Activated CD4-positive, alpha-beta memory T cell treated with anti-CD3 and anti-CD28 coated beads, Interleukin-2, amount 10 ng/mL, durations not matched to agents 7 days and 5 days (primary cell): Measurements from ENCODE around the gene NR2C2. TPM values are rescaled to one million over a fixed set of nuclear protein-coding genes. Genes with fewer than 3 reads are reported as not detected.
A peak's percentile ranks its signal among the peaks of the same experiment; 100 is the strongest.

Experiments
- CTCF ChIA-PET: fragments of 350-600 bp; sonication (Branson Sonifier 250); formaldehyde crosslinking; loops from one replicate; lab custom pipeline; 2021; ENCODE audit warnings: antibody characterized with exemption, inconsistent platforms; lab: Charles Lee
- POLR2A ChIA-PET: fragments of 350-600 bp; sonication (Branson Sonifier 250); formaldehyde crosslinking; loops from one replicate; lab custom pipeline; 2021; ENCODE audit warnings: antibody characterized with exemption; lab: Charles Lee
- DNase-seq: peaks from one replicate; pipeline ENCODE4 v3.0.0-alpha.2; 2020
- H3K27ac Mint-ChIP-seq: one replicate; pipeline ENCODE4 v1.8.0; 2021; ENCODE audit warnings: mild to moderate bottlenecking, mixed read lengths
- H3K27me3 Mint-ChIP-seq: one replicate; pipeline ENCODE4 v1.8.0; 2021; ENCODE audit warnings: mixed read lengths
- H3K36me3 Mint-ChIP-seq: one replicate; pipeline ENCODE4 v1.8.0; 2021; ENCODE audit warnings: low read depth, mixed read lengths
- H3K4me1 Mint-ChIP-seq: one replicate; pipeline ENCODE4 v1.8.0; 2021; ENCODE audit warnings: mixed read lengths
- H3K4me3 Mint-ChIP-seq: one replicate; pipeline ENCODE4 v1.8.0; 2021; ENCODE audit warnings: mild to moderate bottlenecking, mixed read lengths
- H3K9me3 Mint-ChIP-seq: one replicate; pipeline ENCODE4 v1.8.0; 2021; ENCODE audit warnings: mixed read lengths
- total RNA-seq, 2 experiments: library from RNA; stranded (reverse); gene quantifications; one replicate each; pipeline ENCODE4 v1.2.3, GENCODE V29; 2021

NR2C2 gene
- total RNA-seq, 2 experiments from 2014 or later: 63.9 to 65.8 TPM

DNA sequence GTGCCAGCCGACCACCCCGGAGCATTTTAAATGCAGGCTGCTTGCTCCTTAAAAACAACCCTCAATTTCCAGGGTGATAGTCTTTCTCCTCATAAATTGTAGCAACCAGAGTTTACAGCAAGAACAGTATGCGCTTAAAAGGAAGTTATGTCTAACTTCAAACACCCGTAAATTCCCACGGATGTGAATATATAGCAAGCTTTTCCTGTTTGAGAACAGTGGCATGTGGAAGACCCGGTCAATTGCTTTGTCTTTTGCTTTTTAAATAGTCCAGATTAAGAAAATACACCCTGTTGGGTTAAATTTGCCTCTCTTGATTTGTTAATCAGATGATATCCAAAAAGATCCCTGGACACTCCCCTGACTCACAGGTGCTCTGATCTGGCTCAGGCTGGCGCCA, 96.9 kb downstream of the NR2C2 start:
- no peak overlapping the region for H3K4me3 Mint-ChIP-seq
- H3K4me1 Mint-ChIP-seq: peaks cover 18% of the 10 kb centered on the region
- H3K27me3 Mint-ChIP-seq: no peaks in the 10 kb centered on the region
- peak overlapping the region; percentile 16 for H3K27ac Mint-ChIP-seq
- ChIA-PET CTCF (no interaction called here), POLR2A (interaction anchor here (0.6 kb wide), 1 partner anchor 21 kb away, joined by 3 read pairs; the partner anchor contains the start of gene MRPS25)
- H3K9me3 Mint-ChIP-seq: no peaks in the 10 kb centered on the region
- H3K36me3 Mint-ChIP-seq: peaks cover 71% of the 10 kb centered on the region
- no peak for DNase-seq

- Mint-ChIP-seq H3K4me3 (no peak overlapping the region), H3K4me1 (peaks cover 22% of the 10 kb centered on the region), H3K9me3 (no peaks in the 10 kb centered on the region), H3K27ac (no peak overlapping the region), H3K27me3 (no peaks in the 10 kb centered on the region), H3K36me3 (peaks cover 73% of the 10 kb centered on the region)
- DNase-seq: no peak
- ChIA-PET POLR2A (interaction anchor here (1.2 to 1.8 kb wide), 4 partner anchors 8 to 19 kb away, joined by 3 to 6 read pairs (median 4); partner anchors contain the start of gene MRPS25), CTCF (no interaction called here)
These were observed 98.3 kb downstream of the NR2C2 start for GRCh38 chr3:15045667-15046066.

- H3K27ac Mint-ChIP-seq: no peak overlapping the region
- ChIA-PET CTCF (interaction anchor here (1.0 to 1.7 kb wide), 5 partner anchors 15 to 69 kb away, joined by 3 to 6 read pairs (median 3); partner anchors contain the start of genes MRPS25 and RBSN), POLR2A (interaction anchor here (1.2 to 4.4 kb wide), 2 partner anchors 12 to 15 kb away, joined by 3 to 20 read pairs; partner anchors contain the start of gene MRPS25)
- H3K27me3 Mint-ChIP-seq: no peaks in the 10 kb centered on the region
- DNase-seq: no peak
- H3K36me3 Mint-ChIP-seq: peaks cover 58% of the 10 kb centered on the region
- H3K4me1 Mint-ChIP-seq: peaks cover 21% of the 10 kb centered on the region
- no peaks in the 10 kb centered on the region for H3K9me3 Mint-ChIP-seq
- H3K4me3 Mint-ChIP-seq: no peak overlapping the region
These were observed 102.2 kb downstream of the NR2C2 start for GRCh38 chr3:15049584-15049983.

- peak overlapping the region; percentile 29 for H3K27ac Mint-ChIP-seq
- no peaks in the 10 kb centered on the region for H3K27me3 Mint-ChIP-seq
- DNase-seq: no peak
- H3K4me3 Mint-ChIP-seq: no peak overlapping the region
- CTCF ChIA-PET: interaction anchor here (0.7 to 3.6 kb wide), 16 partner anchors 9 to 355 kb away, joined by 3 to 28 read pairs (median 4); partner anchors contain the start of gene MRPS25
- peaks cover 63% of the 10 kb centered on the region for H3K36me3 Mint-ChIP-seq
- no peaks in the 10 kb centered on the region for H3K9me3 Mint-ChIP-seq
- POLR2A ChIA-PET: interaction anchor here (4.4 kb wide), 1 partner anchor 14 kb away, joined by 20 read pairs; the partner anchor contains the start of gene MRPS25
- peaks cover 25% of the 10 kb centered on the region for H3K4me1 Mint-ChIP-seq
These were observed 103.2 kb downstream of the NR2C2 start for GRCh38 chr3:15050405-15051092.

- POLR2A ChIA-PET: interaction anchor here (1.0 to 4.4 kb wide), 3 partner anchors 13 to 47 kb away, joined by 3 to 20 read pairs (median 3); partner anchors contain the start of gene MRPS25
- CTCF ChIA-PET: interaction anchor here (0.6 to 3.6 kb wide), 19 partner anchors 8 to 356 kb away, joined by 3 to 28 read pairs (median 3); partner anchors contain the start of gene MRPS25
- Mint-ChIP-seq H3K27ac (no peak overlapping the region), H3K4me3 (no peak overlapping the region), H3K27me3 (no peaks in the 10 kb centered on the region), H3K36me3 (peaks cover 63% of the 10 kb centered on the region), H3K9me3 (no peaks in the 10 kb centered on the region), H3K4me1 (peaks cover 33% of the 10 kb centered on the region)
- peak; percentile 55 for DNase-seq
These were observed 104.1 kb downstream of the NR2C2 start for GRCh38 chr3:15051531-15051930.

GRCh38 chr3:15052335-15053242, 105.2 kb downstream of the NR2C2 start:
- H3K27me3 Mint-ChIP-seq: no peaks in the 10 kb centered on the region
- no peaks in the 10 kb centered on the region for H3K9me3 Mint-ChIP-seq
- peak overlapping the region; percentile 32 for H3K27ac Mint-ChIP-seq
- H3K4me3 Mint-ChIP-seq: no peak overlapping the region
- H3K4me1 Mint-ChIP-seq: peaks cover 36% of the 10 kb centered on the region
- POLR2A ChIA-PET: interaction anchor here (1.2 to 4.4 kb wide), 2 partner anchors 12 to 28 kb away, joined by 3 to 20 read pairs; partner anchors contain the start of gene MRPS25
- CTCF ChIA-PET: interaction anchor here (1.1 to 3.6 kb wide), 3 partner anchors 12 to 58 kb away, joined by 3 to 28 read pairs (median 15); partner anchors contain the start of gene MRPS25
- peaks cover 63% of the 10 kb centered on the region for H3K36me3 Mint-ChIP-seq
- no peak for DNase-seq

DNA sequence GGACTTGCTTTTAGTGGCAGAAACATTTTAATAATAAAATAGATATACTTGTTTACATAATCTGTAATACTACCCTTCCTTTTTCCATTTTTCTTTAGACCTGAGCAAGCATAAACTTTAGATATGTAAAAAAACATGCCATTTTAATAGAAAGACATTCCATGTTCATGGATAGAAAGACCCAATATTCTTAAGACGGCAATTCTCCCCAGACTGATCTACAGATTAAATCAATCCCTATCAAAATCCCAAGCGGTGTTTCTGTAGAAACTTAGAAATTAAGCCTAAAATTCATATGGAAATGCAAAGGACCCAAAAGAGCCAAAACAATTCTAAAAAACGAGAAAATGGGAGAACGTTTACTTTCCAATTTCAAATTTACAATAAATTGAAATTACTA, 106.2 kb downstream of the NR2C2 start:
- DNase-seq: no peak
- ChIA-PET CTCF (interaction anchor here (3.6 kb wide), 1 partner anchor 11 kb away, joined by 28 read pairs; the partner anchor contains the start of gene MRPS25), POLR2A (interaction anchor here (4.4 kb wide), 1 partner anchor 11 kb away, joined by 20 read pairs; the partner anchor contains the start of gene MRPS25)
- Mint-ChIP-seq H3K4me1 (peaks cover 39% of the 10 kb centered on the region), H3K27ac (peak overlapping the region; percentile 49), H3K36me3 (peaks cover 68% of the 10 kb centered on the region), H3K4me3 (no peak overlapping the region), H3K9me3 (no peaks in the 10 kb centered on the region), H3K27me3 (no peaks in the 10 kb centered on the region)

DNA sequence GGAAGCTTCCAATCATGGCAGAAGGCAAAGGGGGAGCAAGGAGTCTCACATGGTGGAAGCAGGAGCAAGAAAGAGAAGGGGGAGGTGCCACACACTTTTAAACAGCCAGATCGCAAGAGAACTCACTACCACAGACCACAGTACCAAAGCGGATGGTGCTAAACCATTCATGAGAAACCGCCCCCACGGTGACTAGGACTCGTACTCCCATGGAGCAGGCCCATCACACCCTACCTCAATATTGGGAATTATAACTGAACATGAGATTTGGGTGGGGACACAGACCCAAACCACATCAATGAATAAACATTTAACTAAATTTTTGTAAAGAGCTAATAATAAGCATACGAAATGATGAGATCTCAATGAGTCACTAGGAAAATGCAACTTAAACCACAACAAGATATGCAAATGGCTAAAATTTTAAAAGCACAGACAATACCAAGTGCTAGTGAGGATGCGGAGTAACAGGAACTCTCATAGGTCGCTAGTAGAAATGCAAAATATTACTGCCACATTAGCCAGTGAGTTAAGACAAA, 107.7 kb downstream of the NR2C2 start:
- peak; percentile 78 for DNase-seq

DNA sequence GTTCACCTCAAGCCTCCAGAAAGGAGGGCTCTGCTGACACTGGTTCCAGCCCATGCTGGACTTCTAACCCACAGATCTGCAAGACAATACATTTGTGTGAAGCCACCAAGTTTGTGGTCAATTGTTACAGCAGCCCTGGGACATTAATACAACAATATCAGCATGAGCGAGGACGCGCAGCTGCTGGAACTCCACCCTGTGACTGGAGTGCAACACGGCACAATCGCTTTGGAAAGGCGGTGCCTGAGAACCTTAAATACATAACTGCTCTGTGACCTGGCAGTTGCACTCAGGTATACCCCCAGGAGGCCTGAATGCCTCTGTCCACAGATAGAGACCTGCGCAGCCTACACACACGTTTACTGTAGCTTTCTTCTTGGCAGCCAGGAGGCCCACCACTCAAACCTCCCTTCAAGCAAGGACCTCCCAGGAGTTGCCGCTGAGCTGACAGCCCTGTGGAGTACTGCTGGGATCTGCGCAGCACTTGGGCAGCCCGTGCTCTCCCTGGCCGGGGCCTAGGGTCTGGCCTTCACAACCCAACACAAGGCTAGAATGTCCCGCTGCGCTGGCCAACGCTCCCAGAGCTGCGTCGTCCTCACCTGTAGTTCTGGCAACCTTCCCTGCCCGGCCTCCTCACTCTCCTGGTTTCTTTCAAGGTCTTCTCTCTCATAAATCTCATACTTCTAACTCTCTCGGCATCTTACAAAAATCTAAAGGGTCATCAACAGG, 109.5 kb downstream of the NR2C2 start:
- Mint-ChIP-seq H3K9me3 (no peaks in the 10 kb centered on the region), H3K4me1 (peaks cover 40% of the 10 kb centered on the region), H3K27ac (no peak overlapping the region), H3K4me3 (no peak overlapping the region), H3K27me3 (no peaks in the 10 kb centered on the region), H3K36me3 (peaks cover 69% of the 10 kb centered on the region)
- CTCF ChIA-PET: no interaction called here
- no peak for DNase-seq
- POLR2A ChIA-PET: interaction anchor here (2.5 kb wide), 1 partner anchor 8 kb away, joined by 16 read pairs; the partner anchor contains the start of gene MRPS25

More for the DNA sequence above, 107.7 kb downstream of the NR2C2 start:
- peaks cover 75% of the 10 kb centered on the region for H3K36me3 Mint-ChIP-seq
- H3K9me3 Mint-ChIP-seq: no peaks in the 10 kb centered on the region
- CTCF ChIA-PET: no interaction called here
- peak overlapping the region; percentile 23 for H3K4me3 Mint-ChIP-seq
- peaks cover 45% of the 10 kb centered on the region for H3K4me1 Mint-ChIP-seq
- POLR2A ChIA-PET: interaction anchor here (1.3 to 2.5 kb wide), 3 partner anchors 9 to 44 kb away, joined by 3 to 16 read pairs (median 4); partner anchors contain the start of genes MRPS25 and RBSN
- H3K27ac Mint-ChIP-seq: peak overlapping the region; percentile 84
- no peaks in the 10 kb centered on the region for H3K27me3 Mint-ChIP-seq

DNA sequence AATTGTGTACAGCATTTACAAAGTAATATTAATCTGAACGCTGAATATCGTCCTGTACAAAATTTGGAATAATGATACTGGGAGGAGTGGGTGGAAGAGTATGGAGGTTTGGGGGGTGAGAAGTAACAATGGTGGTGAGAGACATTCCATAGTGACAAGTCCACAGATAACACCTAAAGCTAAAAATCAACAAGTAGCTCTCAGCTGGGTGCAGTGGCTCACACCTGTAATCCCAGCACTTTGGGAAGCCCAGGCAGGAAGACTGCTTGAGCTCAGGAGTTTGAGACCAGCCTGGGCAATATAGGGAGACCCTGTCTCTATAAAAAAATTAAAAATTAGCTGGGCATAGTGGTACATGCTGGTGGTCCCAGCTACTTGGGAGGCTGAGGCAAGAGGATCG, 112.6 kb downstream of the NR2C2 start:
- Mint-ChIP-seq H3K27ac (no peak overlapping the region), H3K27me3 (no peaks in the 10 kb centered on the region), H3K9me3 (no peaks in the 10 kb centered on the region), H3K4me1 (peaks cover 45% of the 10 kb centered on the region), H3K36me3 (peaks cover 54% of the 10 kb centered on the region), H3K4me3 (no peak overlapping the region)
- DNase-seq: no peak
- POLR2A ChIA-PET: interaction anchor here (0.8 to 1.5 kb wide), 2 partner anchors 37 to 102 kb away, joined by 3 to 4 read pairs; no protein-coding TSS in a partner anchor
- CTCF ChIA-PET: interaction anchor here (0.7 to 1.7 kb wide), 2 partner anchors 9 to 615 kb away, joined by 3 to 6 read pairs; no protein-coding TSS in a partner anchor

DNA sequence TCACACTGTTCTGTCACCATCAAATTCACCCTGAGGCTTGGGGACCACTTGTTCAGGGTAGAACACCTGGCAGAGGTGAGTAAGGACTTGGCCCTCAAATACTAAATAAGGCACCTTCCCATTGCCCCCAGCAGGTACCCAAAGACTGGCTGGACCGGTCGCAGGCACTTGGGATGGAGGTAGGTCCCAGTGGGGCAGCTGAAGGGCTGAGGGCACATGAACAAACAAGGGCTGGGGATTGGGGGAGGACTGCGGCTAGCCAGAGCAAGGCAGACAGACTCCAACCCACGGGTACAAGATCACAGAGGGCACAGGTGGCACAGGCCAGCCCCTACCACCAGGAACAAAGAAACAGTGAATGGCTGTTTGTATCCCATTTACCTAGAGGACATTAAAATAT, 115.9 kb downstream of the NR2C2 start:
- H3K4me1 Mint-ChIP-seq: peaks cover 37% of the 10 kb centered on the region
- ChIA-PET CTCF (interaction anchor here (2.2 kb wide), 1 partner anchor 11 kb away, joined by 28 read pairs; no protein-coding TSS in a partner anchor), POLR2A (interaction anchor here (2.6 to 3.2 kb wide), 3 partner anchors 12 to 116 kb away, joined by 8 to 53 read pairs (median 20); partner anchors contain the start of genes NR2C2 and RBSN)
- H3K4me3 Mint-ChIP-seq: peak overlapping the region; percentile 96
- H3K9me3 Mint-ChIP-seq: no peaks in the 10 kb centered on the region
- H3K27me3 Mint-ChIP-seq: no peaks in the 10 kb centered on the region
- peaks cover 28% of the 10 kb centered on the region for H3K36me3 Mint-ChIP-seq
- DNase-seq: no peak
- H3K27ac Mint-ChIP-seq: no peak overlapping the region
